T-helper 2 cell treated with Interferon-gamma antibody and Interleukin-4, amounts not matched to agents 100 ng/mL and 5 ng/mL, for 36 hours (primary cell): Measurements from ENCODE around the gene HHAT. TPM values are rescaled to one million over a fixed set of nuclear protein-coding genes. Genes with fewer than 3 reads are reported as not detected.
"Not testable (repeated sequence)": the region's sequence is repeated elsewhere in the genome, so short reads cannot be mapped to it uniquely, and the experiment has no call there.

Experiments used
- intact Hi-C: fragments of 100-400 bp; cut with micrococcal nuclease; formaldehyde crosslinking; loops from one replicate; pipeline ENCODE4 v1.15.1; 2023
- total RNA-seq: library from RNA; stranded (reverse); gene quantifications from 2 replicates; pipeline ENCODE4 v1.2.3, GENCODE V29; 2022

HHAT gene
- total RNA-seq, 1 donor from 2014 or later: 0.73 TPM

DNA sequence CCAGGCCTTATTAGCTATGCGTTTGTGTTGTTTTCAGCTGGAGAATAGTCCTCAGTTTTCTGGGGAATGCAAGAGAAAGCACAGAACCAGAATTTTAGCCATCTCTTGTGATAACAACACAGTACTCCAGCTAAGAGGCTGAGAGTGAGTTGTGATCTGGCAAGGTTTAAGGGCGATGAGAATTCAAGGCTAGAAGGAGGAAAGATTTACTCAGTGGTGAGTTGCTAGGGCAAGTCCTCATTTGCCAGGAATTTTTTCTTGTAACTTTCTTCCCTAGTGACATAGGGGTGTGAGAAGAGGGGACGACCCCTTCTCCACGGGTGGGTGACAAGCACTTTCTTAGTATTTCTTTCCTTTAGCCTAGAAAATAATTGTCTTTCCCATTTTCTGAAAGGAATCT lies 53.2 kb downstream of the HHAT start:
- intact Hi-C loops: no loop called here

DNA sequence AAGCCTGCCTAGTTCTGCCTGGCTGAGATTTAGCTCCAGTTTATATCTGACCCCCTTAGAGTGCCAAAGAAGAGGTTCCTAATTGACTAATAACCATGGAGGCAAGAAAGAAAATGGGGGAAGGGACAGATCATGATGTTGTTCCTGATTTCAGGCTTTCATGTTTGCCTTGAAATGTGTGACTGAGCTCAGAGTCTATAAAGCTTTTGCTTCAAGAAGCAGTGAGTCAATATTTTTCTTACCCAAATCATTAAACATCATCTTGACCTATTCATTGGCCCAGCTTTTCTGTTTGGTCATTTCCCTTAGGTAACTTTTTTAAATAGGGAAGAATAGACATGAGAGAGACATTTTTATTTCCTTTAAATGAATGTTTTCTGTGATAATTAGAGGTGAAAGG lies 55.9 kb downstream of the HHAT start:
- intact Hi-C loops: no loop called here

DNA sequence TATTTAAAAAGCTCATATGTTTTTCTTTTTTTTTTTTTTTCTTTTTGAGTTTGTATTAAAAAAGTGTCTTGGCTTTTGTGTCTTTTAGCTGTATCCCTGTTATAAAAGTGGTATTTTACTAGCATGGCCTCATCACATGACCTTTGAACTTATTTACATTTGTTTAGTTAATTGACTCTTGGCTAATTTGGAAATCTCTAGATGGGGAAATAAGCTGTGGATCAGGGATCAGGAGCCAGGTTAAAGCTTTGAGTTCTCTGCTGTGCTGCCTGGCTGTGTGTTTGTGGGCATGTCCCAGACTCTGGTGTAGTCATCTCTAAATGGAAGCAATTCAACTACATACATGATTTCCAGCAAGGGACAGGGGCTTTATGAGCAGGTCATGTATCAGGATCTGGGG lies 56.5 kb downstream of the HHAT start:
- intact Hi-C loops: no loop called here

DNA sequence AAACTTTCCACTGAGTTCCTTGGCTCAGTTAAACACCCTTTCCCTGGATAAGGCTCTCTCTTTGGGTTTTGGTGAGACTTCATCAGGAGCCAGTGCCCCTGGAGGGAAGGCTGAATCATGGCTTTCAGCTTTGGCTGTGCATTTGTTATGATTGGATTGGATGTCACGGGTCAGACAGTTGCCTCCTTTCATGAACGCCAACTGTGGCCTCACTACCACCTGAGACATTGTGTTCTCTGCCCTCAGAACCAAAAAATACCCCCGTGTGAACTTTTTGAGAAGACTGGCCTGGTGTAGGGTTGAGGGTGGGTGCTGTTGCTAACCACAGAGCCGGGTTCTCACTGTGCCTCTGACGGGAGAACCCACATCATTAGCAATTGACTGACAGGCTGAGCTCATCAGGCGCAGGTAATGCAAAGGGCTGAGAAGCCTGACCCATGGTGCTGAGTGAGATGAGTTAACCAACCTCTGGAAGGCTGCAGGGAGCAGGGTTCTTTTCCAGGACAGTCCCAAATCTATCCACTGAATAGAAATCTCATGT lies 65.6 kb downstream of the HHAT start:
- intact Hi-C loops: no loop called here

DNA sequence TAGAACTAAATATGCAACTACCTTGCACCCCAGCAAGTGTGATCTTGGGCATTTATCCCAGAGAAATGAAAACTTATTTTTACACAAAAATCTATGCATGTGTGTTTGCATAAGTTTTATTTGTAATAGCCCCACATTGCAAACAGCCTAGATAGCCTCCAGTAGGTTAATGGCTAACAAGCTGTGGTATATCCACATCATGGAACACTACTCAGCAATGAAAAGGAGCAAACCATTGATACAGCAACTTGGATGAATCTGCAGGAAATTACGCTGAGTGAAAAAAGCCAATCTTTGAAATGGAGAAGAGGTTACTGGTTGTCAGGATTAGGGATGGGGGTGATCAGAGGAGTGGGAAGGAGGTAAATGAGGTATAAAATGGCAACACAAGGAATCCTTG lies 67.8 kb downstream of the HHAT start:
- intact Hi-C loops: no loop called here

DNA sequence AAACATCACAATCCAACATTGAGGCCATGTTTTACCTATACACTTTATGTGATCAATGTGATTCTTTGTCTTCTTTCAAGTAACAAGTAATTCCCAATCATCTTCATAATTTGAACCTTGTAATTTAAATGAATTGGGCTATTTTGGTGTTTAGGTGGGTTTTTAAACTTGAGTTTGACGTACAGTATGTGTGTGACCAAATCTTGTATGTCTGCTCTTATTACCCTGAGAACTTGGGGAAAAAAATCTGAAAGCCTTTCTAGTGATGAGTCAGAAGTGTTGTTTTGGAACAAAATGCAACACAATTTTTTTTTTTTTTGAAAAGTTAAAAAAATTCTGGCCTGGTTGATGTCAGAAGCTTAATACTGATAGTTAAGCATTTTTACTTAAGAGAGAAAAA lies 68.5 kb downstream of the HHAT start:
- intact Hi-C loops: no loop called here

DNA sequence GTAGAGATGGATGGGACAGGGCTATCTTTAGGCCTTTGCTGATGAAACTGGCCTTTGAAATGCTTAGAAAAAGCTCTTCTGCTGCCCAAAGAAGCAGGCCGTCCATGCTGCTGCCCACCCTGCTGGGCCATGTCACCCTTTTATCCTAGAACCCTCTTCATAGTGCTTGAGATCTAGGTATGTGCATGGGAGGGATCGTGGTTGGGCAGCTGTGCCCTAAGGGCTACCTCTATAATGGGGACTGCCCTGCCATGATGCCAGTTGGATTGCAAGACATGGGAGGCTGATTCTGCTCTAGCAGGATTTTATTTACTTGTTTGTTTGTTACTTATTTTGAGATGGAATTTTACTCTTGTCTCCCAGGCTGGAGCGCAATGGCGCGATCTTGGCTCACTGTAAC lies 69.0 kb downstream of the HHAT start:
- intact Hi-C loops: no loop called here

DNA sequence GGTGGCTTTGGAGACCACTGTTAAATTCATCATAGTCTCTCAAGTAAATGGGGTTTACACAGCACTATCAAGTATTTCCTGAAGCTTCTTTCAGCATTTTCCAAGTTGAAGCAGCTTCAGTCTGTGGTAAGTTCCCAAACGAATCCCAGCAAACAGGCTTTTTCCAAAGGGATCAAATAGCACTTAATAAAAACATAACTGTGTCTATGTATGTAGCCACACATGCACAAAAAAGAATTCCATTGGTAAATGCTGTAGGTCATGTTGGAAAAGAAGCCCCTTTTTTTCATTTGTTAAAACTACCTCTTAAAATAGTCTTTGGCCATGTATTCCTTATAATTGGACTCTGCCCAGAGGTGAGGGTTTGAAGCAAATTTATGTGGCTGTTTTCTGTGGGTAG lies 69.8 kb downstream of the HHAT start:
- intact Hi-C loops: no loop called here

DNA sequence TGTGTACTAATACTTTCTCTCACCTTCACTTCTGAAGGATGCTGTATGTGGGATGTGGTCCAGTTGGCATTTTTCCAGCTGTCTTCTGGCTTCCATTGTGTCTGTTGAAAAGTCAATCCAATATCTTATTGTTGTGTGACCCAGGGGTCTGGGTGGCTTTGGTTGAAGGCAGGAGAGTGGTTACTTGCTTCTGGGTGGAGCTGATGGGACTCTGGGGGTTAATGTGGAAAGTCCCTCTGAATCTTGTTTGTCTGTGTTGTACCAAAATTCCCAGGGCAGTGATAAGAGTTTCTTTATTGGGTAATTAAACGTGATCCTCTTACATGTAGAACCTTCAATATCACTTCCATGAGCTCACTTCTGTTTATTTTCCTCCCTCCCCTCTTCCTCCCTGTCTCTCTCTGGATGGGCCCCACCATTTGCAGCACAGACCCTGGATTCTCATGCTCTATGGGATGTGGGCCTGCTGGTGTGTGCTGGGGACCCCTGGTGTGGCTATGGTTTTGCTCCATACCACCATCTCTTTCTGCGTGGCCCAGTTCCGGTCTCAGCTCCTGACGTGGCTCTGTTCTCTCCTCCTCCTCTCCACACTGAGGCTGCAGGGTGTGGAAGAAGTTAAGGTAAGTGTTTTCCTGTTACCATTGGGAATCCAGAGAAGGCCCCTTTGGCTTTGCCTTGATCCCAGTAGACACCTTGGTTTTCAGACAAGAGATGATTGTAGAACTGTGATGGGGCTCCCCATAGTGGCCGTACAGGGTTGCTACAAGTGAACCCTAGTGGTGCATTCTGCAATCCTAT lies 71.5 kb downstream of the HHAT start:
- intact Hi-C loops: loop anchor here (1.0 kb wide), 4 partner anchors 26 to 540 kb away; no protein-coding TSS in a partner anchor

DNA sequence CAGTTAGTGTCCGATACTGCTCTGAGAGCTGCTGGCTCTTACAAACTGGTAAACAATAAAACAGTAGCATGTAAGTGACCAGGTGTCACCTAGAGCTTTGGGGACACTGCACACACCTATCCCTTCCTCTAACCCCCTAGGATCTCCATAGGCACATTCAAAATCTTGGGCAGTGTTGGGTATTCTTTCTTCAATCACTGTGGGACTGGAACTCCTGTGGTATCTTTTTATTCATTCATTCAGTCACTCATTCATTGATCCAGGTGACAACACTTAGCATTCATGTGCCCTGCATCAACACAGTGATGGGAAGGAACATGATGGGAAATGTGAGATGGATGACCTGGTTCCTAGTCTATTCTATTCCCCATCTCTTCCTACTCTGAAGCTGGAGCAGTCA lies 73.9 kb downstream of the HHAT start:
- intact Hi-C loops: no loop called here

DNA sequence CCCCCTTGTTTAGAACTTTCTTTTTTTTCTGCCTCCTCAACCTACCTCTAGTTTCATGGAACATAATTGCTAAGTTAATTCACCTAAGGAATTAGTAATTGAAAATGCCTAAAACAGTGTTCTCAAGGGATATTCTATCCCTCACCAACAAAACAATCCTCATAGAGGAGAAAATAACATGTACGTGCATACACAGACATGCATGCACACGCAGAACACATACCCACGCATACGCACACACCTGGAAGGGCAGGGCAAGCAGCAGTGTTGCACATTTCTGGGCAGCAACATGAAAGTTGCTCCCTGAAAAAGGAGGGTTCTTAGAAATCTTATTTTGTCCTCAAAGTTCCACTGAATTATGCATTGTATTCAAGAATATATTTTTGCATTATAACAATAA lies 76.6 kb downstream of the HHAT start:
- intact Hi-C loops: no loop called here

DNA sequence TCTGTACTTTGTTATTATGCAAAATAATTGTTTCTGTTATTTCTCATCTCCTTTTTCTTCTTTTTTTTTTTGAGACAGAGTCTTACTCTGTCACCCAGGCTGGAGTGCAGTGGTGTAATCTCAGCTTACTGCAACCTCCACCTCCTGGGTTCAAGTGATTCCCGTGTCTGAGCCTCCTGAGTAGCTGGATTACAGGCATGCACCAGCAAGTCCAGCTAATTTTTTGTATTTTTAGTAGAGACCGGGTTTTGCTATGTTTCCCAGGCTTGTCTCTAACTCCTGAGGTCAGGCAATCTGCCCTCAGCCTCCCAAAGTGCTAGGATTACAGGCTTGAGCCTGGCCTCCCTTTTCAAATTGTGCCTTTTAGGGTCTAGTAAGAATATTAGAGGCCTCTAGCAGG lies 77.6 kb downstream of the HHAT start:
- intact Hi-C loops: not testable (repeated sequence)

DNA sequence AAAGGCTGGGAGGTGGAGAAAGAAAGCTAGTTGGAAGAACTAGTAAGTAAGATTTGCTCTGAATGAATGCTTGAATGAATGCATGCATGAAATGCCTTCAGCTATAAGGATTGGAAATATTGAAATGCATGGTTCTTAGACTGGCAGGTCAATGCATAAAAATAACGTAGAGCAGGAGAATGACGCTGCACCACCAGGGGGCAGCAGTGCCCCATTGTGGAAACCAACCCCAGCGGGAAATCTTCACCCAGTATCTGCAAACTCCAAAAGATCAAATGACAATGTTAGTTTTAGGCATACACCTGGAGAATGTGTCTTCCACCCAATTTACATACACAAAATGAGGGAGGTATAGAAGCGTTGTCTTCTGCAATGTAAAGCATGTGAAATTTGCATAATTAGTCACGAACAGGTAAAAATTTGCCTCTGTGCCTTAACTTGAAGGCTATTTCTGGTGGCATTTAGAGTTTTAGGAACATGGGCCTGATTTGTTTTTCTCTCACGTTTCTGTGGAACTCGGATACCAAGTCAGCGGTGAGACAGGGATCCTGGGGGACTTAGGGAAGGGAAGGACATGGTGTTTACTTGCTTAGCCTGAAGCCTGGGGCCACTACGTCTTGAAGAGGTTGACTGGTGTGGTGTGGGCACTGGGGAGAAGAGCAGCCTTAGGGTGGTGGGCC lies 78.6 kb downstream of the HHAT start:
- intact Hi-C loops: loop anchor here (1.0 kb wide), 2 partner anchors 177 to 728 kb away; no protein-coding TSS in a partner anchor

DNA sequence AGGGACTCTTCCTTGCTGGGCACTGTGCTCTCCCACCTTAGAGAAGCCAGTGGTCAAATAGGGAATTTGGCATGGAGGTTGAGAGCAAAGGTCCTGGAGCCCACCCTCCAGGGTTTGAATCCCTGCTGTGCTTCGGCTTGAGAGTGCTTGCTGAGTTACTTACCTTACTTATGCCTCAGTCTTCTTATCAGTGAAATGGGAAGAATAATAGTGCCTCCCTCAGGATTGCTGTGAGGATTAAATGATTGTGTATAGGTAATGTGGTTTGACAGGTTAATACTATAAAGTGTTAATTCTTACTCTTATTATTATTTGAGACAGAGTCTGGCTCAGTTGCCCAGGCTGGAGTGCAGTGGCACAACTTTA lies 79.2 kb downstream of the HHAT start:
- intact Hi-C loops: loop anchor here (1.0 kb wide), 2 partner anchors 176 to 727 kb away; no protein-coding TSS in a partner anchor

DNA sequence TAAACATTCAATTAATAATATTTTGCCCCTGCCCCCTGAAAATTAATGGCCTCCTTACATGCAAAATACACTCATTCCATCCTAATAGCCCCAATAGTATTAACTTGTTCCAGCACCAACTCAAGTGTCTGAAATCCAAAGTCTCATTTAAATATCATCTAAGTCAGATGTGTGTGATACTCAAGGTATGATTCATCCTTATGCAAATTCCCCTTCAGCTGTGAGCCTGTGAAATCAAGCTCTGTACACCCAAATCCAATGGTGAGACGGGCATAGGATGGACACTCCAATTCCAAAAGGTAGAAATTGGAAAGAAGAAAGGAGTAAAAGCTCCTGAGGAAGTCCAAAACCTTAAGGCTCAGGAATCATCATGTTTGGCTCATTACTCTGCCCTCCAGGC lies 83.5 kb downstream of the HHAT start:
- intact Hi-C loops: no loop called here

DNA sequence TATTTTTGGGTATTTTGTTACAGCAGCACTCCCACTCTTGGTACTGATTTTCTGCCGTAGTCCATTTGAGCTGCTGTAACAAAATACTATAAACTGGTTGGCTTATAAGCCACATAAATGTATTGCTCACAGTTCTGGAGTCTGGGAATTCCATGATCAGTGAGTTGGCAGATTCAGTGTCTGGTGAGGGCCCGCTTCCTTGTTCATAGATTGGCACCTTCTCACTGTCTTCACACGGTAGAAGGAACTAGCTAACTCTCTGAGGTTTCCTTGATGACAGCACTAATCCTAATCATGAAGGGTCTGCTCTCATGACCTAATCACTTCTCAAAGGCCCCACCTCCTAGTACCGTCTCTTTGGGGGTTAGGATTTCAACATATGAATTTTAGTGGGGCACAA lies 85.2 kb downstream of the HHAT start:
- intact Hi-C loops: no loop called here

DNA sequence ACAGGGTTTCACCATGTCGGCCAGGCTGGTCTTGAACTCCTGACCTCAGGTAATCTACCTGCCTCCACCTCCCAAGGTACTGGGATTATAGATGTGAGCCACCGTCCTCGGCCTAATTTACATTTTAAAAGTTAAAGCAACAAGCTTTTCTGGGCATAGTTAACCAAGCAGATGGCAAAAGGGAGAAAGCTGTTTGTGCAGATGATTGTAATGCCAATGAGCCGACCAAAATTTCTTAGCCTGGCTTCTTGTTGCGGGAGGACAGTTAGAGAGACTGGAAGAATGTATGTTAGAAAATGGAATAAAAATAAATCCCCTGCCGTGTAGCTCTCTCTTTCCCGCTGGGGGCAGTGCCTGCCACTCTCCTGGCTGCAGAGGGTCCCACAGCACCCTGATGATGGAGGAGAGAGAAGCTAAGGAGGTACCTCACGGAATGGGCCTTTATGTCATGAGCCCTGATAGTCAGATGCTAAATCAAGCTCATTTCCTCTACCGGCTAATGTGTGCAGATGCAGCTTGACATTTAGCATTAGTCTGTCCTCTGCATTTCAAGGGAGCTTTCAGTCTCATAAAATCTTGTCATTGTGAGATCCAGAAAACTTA lies 87.2 kb downstream of the HHAT start:
- intact Hi-C loops: no loop called here

DNA sequence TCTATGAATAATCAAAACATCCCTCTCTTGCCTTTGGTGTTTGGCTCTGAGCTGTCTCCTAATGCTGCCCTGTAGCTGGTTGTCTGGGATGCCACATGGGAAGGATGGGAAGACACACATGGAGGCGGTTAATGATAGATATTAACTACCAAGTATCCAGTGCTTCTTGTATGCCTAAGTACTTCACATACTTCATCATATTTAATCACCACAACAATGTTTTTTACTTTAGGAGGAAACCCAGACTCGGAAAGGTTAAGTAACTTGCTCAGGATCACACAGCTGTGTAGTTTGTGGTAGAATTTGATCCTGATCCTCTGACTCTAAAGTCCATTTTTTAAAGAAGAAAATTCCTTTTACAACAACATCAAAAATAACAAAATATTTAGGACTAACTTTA lies 88.0 kb downstream of the HHAT start:
- intact Hi-C loops: no loop called here

DNA sequence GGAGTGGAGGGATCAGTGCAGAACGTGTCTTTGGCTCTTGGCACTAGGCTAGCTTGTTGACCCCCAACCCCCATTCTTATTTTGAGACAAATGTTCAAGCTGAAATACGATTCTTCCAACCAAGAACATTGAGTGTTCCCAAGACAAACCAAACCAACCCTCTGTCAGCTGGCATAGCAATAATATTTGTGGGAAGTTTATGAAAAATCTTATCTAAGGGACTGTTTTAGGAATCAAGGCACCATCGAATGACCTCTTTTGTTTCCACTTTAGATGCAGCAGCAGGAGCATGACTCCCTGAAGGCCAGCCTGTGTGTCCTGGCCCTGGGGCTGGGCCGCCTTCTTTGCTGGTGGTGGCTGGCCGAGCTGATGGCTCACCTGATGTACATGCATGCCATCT lies 89.2 kb downstream of the HHAT start:
- intact Hi-C loops: no loop called here

DNA sequence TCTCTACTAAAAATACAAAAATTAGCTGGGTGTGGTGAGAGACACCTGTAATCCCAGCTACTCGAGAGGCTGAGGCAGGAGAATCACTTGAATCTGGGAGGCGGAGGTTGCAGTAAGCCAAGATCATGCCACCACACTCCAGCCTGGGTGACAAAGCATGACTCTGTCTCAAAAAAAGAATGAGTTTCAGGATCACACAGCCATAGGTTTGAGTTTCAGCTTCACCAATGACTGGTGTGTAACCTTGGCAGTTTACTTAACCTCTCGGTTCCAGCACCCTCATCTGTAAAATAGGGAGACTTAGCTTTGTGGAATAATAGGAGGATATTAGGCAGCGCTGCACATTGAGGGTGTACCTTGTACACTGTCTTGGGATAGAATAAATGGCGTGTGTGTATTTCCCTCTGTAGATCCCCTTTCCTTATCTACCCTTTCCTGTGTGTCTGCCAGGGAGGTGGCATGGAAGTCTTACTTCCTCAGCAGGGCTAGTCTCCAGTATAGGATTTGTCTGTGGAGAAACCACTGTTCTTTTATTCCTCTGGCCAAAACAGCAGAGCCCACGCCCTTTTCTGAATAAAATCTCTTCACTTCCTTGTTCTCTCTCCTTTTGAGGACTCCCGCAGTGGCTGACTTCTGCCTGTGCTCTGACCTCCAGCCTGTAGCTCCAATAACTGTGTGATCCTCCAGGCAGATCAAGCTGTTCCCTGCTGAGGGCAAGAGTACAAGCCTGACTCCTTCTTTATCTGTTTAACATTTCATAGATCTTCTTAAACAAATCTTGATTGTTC lies 90.4 kb downstream of the HHAT start:
- intact Hi-C loops: no loop called here

DNA sequence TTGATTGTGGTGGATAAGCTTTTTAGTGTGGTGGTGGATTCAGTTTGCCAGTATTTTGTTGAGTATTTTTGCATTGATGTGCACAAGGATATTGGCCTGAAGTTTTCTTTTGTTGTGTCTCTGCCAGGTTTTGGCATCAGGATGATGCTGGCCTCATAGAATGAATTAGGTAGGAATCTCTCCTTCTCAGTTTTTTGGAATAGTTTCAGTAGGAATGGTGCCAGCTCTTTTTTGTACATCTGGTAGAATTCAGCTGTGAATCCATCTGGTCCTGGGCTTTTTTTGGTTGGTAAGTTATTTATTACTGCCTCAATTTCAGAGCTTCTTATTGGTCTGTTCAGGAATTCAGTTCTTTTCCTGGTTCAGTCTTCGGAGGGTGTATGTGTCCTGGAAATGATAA lies 98.0 kb downstream of the HHAT start:
- intact Hi-C loops: not testable (repeated sequence)
